Measurements from ENCODE around the gene MOCS3. TPM values are rescaled to one million over a fixed set of nuclear protein-coding genes. Genes with fewer than 3 reads are reported as not detected.

MOCS3 gene
- total and polyA plus RNA-seq, 2 donors (not counting 3 experiments of a cell fraction or from before 2014, with no cell fraction given) = 3.2 to 3.6 TPM

DNA sequence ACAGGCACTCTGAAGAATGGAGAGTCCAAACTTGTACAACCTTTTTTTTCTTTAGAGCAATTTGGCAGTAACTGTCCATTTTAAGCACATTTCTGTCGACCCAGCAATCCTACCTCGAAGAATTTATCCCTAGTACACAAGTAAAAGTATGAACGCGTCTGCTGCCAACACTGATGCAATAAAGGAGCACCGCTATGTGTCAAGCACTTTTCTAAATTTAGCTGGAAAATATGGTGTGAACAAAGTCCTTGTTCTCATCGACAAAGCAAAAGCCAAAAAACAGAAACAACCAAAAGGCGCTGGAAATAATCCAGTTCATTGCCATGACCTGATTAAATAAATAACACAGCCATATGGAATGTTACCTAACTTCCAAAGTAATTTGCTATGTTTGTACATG, 1.3 kb upstream of the MOCS3 start:
- FAIRE-seq (no peak), DNase-seq (ENCODE audit: low read depth, low spot score) (peak; percentile 8)
- TF ChIP-seq, protein P1, sequence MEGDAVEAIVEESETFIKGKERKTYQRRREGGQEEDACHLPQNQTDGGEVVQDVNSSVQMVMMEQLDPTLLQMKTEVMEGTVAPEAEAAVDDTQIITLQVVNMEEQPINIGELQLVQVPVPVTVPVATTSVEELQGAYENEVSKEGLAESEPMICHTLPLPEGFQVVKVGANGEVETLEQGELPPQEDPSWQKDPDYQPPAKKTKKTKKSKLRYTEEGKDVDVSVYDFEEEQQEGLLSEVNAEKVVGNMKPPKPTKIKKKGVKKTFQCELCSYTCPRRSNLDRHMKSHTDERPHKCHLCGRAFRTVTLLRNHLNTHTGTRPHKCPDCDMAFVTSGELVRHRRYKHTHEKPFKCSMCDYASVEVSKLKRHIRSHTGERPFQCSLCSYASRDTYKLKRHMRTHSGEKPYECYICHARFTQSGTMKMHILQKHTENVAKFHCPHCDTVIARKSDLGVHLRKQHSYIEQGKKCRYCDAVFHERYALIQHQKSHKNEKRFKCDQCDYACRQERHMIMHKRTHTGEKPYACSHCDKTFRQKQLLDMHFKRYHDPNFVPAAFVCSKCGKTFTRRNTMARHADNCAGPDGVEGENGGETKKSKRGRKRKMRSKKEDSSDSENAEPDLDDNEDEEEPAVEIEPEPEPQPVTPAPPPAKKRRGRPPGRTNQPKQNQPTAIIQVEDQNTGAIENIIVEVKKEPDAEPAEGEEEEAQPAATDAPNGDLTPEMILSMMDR (IDR thresholded peaks at IDR 0.05; ENCODE audit: extremely low read depth in 1 of 2, insufficient read depth in 1 of 2, low read depth in 1 of 2, low read length in 2 of 2) = no peak
- peak overlapping the region; percentile 96 for H3K27ac ChIP-seq (ENCODE audit: insufficient read depth, low read depth, low read length)
- BruUV-seq (replicated peaks) = no TSS peak
- H3K9ac ChIP-seq (replicated peaks; ENCODE audit: extremely low read depth, insufficient read depth, low read length) = peak overlapping the region; percentile 96
- dilution Hi-C loops (cut with MboI; ENCODE audit: extremely low pct_ligation_motif_present, low sequenced_read_pairs) = no loop called here
- CTCF ChIA-PET = interaction anchor here (0.8 to 2.5 kb wide), 7 partner anchors 24 to 163 kb away, joined by 3 to 21 read pairs (median 9); partner anchors contain the start of genes ADNP and BCAS4
- H3K36me3 ChIP-seq (ENCODE audit: control insufficient read depth in 2 of 2, extremely low read depth in 1 of 2, insufficient read depth in 2 of 2, low read length in 2 of 2) = peaks cover 0 to 9% of the 10 kb centered on the region in 2 experiments
- no peaks in the 10 kb centered on the region for H3K27me3 ChIP-seq (ENCODE audit: control insufficient read depth in 2 of 2, insufficient read depth in 2 of 2, low read length in 2 of 2)
- POLR2A ChIA-PET = interaction anchor here (2.3 kb wide), 1 partner anchor 25 kb away, joined by 15 read pairs; the partner anchor contains the start of gene ADNP
- H3K79me2 ChIP-seq (ENCODE audit: control insufficient read depth, insufficient read depth, low read length) = peaks cover 71% of the 10 kb centered on the region
- no peaks in the 10 kb centered on the region for H3K9me3 ChIP-seq (replicated peaks; ENCODE audit: control insufficient read depth, insufficient read depth, low read length)
- no peaks in the 10 kb centered on the region for H3K9me1 ChIP-seq (replicated peaks; ENCODE audit: control insufficient read depth, extremely low read depth, insufficient read depth, low read length)
- no peak overlapping the region for H2AFZ ChIP-seq (ENCODE audit: low read depth, low read length)
- H3K4me1 ChIP-seq (ENCODE audit: control insufficient read depth, extremely low read depth, insufficient read depth, low read length) = peaks cover 24% of the 10 kb centered on the region
- H3K4me3 ChIP-seq (replicated peaks in 1 of 3; ENCODE audit: insufficient read depth in 1 of 3, low read depth in 1 of 3, low read length in 3 of 3) = peak overlapping the region; percentile 55 to 94 (median 80)
- no peaks in the 10 kb centered on the region for H4K20me1 ChIP-seq (replicated peaks; ENCODE audit: control insufficient read depth, extremely low read depth, insufficient read depth, low read length)
- H3K4me2 ChIP-seq (ENCODE audit: insufficient read depth, low read length) = peak overlapping the region; percentile 97
- intact Hi-C loops (cut with micrococcal nuclease) = no loop called here

DNA sequence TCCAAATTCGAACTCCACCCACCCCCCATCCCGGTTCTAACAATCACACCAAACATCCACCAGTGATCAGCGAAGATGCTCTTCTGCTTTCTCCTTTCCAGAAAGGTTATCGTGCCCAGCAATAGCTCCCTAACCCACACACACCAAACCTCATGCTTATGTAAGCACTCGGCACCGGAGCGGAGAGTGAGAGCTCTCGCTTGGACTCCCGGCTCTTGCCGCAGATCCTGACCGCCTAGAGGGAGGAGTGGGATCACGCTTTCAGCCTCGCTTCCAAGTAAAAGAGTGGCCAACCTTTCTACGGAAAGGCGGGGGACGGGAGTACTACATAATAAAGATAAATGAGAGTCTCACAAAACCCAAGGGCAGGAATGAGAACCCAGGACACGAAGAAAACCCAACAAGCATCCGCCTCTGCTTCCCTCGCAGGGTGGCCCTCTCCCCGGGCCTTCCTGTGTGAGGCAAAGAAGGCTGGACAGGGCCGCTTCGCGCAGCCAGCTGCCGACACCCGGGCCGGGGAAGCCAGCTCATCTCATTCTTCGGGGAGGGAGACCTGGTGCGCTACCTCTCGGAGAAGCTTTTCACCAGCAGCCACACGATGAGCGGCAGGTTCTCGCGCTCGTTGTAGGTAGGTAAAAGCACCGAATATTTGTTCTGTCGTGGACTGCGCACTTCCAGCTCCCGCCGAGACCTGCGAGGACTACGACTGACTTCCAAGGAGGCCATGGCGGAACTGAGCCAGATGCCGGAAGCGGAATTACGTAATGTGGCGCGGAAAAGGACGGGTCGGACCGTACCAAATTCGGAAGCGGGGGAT, 612 bp upstream of the MOCS3 start, which contains the start of gene DPM1:
Gene DPM1 (minus strand): TSS at position 735 of the 817 bp plus-strand sequence. CDS start 9 bp downstream, at position 726.
- peak within 1 kb of the TSS; percentile 96 for H3K9ac ChIP-seq (replicated peaks; ENCODE audit: extremely low read depth, insufficient read depth, low read length)
- H2AFZ ChIP-seq (ENCODE audit: low read depth, low read length) = peak within 1 kb of the TSS; percentile 74
- no peaks in the 10 kb centered on the region for H3K27me3 ChIP-seq (ENCODE audit: control insufficient read depth in 2 of 2, insufficient read depth in 2 of 2, low read length in 2 of 2)
- H3K79me2 ChIP-seq (ENCODE audit: control insufficient read depth, insufficient read depth, low read length) = peaks cover 65% of the 10 kb centered on the region
- FAIRE-seq (no peak), DNase-seq (ENCODE audit: low read depth, low spot score) (no peak)
- TF ChIP-seq, protein P2, sequence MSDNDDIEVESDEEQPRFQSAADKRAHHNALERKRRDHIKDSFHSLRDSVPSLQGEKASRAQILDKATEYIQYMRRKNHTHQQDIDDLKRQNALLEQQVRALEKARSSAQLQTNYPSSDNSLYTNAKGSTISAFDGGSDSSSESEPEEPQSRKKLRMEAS (IDR thresholded peaks at IDR 0.05; ENCODE audit: insufficient read depth, insufficient read length) = no peak
- TF ChIP-seq POLR2AphosphoS5 (IDR thresholded peaks at IDR 0.05; ENCODE audit: insufficient read depth, low read depth, low read length) (peak; percentile 90), JUN (IDR thresholded peaks at IDR 0.05; ENCODE audit: borderline replicate concordance, insufficient read depth, insufficient read length, low read depth) (no peak), POLR2A (IDR thresholded peaks at IDR 0.05; ENCODE audit: low read depth, low read length) (peak; percentile 93)
- intact Hi-C loops (cut with micrococcal nuclease) = loop anchor here (1.0 kb wide), 2 partner anchors 27 to 140 kb away; partner anchors contain the start of gene ADNP
- H3K9me1 ChIP-seq (replicated peaks; ENCODE audit: control insufficient read depth, extremely low read depth, insufficient read depth, low read length) = no peaks in the 10 kb centered on the region
- H4K20me1 ChIP-seq (replicated peaks; ENCODE audit: control insufficient read depth, extremely low read depth, insufficient read depth, low read length) = no peaks in the 10 kb centered on the region
- H3K9me3 ChIP-seq (replicated peaks; ENCODE audit: control insufficient read depth, insufficient read depth, low read length) = no peaks in the 10 kb centered on the region
- peaks cover 24% of the 10 kb centered on the region for H3K4me1 ChIP-seq (ENCODE audit: control insufficient read depth, extremely low read depth, insufficient read depth, low read length)
- POLR2A ChIA-PET = interaction anchor here (0.7 to 2.3 kb wide), 5 partner anchors 8 to 949 kb away, joined by 3 to 15 read pairs (median 4); partner anchors contain the start of gene ADNP
- dilution Hi-C loops (cut with MboI; ENCODE audit: extremely low pct_ligation_motif_present, low sequenced_read_pairs) = no loop called here
- TSS peak; percentile 54 for BruUV-seq (replicated peaks)
- H3K27ac ChIP-seq (ENCODE audit: insufficient read depth, low read depth, low read length) = peak within 1 kb of the TSS; percentile 96
- peaks cover 0 to 9% of the 10 kb centered on the region in 2 experiments for H3K36me3 ChIP-seq (ENCODE audit: control insufficient read depth in 2 of 2, extremely low read depth in 1 of 2, insufficient read depth in 2 of 2, low read length in 2 of 2)
- peak within 1 kb of the TSS; percentile 97 for H3K4me2 ChIP-seq (ENCODE audit: insufficient read depth, low read length)
- CTCF ChIA-PET = interaction anchor here (1.0 to 2.5 kb wide), 9 partner anchors 16 to 368 kb away, joined by 3 to 21 read pairs (median 8); partner anchors contain the start of genes ADNP and BCAS4
- peak within 1 kb of the TSS; percentile 55 to 94 (median 80) for H3K4me3 ChIP-seq (replicated peaks in 1 of 3; ENCODE audit: insufficient read depth in 1 of 3, low read depth in 1 of 3, low read length in 3 of 3)
